ENCODE data around the gene CUX1. TPM values are rescaled to one million over a fixed set of nuclear protein-coding genes. Genes with fewer than 3 reads are reported as not detected.
"Not testable (repeated sequence)": the region's sequence is repeated elsewhere in the genome, so short reads cannot be mapped to it uniquely, and the experiment has no call there.

Gene CUX1
- total RNA-seq, 1 donor: 46.2 TPM

DNA sequence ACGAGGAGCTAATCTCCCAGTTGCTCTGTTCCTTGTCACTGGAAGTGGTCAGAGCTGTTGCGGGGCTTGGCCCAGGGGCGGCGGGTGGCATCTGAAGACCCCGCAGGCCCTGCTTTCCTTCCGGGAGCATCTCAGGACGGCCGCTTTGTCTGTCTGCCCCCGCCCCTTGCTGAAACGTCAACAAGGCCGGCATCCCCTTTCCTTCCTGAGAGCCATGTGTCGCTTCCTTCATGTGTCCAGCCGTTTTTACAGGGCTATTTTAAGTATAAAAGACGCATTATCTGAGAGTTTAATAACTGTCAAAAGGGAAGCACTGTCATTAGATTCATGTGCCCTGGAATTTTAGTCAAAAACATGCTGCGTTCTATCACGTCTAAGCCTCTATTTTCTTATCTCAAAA, 110.4 kb downstream of the CUX1 start:
- no peak overlapping the region for H3K4me3 ChIP-seq (ENCODE audit: low read depth, low read length)
- no peak for TF ChIP-seq CTCF (IDR thresholded peaks at IDR 0.05; ENCODE audit: insufficient read depth, low read depth, low read length)
- DNase-seq (ENCODE audit: low read depth): peak; percentile 75

GRCh38 chr7:101929256-101929655, 111.8 kb downstream of the CUX1 start:
- no peak for DNase-seq (ENCODE audit: low read depth)
- no peak for TF ChIP-seq CTCF (IDR thresholded peaks at IDR 0.05; ENCODE audit: insufficient read depth, low read depth, low read length)
- H3K4me3 ChIP-seq (ENCODE audit: low read depth, low read length): no peak overlapping the region

DNA sequence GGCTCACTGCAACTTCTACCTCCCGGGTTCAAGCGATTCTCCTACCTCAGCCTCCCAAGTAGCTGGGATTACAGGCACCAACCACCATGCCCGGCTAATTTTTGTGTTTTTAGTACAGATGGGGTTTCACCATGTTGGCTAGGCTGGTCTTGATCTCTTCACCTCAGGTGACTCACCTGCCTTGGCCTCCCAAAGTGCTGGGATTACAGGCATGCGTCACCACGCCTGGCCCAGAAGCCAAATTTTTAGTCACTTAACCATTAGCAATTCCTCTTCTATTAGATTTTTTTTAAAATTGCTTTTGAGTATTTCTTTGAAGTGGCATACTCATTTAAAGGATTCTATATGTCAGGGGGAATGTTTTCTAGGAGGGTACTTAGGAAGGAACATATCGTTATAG, 112.5 kb downstream of the CUX1 start:
- not testable (repeated sequence) for DNase-seq (ENCODE audit: low read depth); H3K4me3 ChIP-seq (ENCODE audit: low read depth, low read length)

DNA sequence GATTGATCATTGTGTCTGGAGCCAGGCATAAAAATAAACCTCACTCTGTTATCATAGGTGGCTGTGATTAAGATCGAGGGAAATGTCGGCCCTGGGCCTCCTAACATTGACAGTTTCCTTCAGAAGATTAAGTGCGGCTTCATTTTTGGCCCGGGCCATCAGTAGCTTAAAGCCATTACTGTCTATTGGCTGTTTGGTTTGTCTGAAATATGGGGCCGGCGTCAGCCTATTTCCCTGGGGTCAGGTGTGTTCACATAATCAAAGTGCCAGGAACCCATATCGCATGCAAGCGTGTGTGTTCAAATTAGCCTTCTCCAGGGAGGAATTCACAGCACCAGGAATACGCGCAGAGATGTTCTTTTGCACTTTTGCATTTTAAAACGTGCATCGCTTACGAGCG, 114.7 kb downstream of the CUX1 start:
- no peak for TF ChIP-seq CTCF (IDR thresholded peaks at IDR 0.05; ENCODE audit: insufficient read depth, low read depth, low read length)
- H3K4me3 ChIP-seq (ENCODE audit: low read depth, low read length): no peak overlapping the region
- DNase-seq (ENCODE audit: low read depth): no peak

DNA sequence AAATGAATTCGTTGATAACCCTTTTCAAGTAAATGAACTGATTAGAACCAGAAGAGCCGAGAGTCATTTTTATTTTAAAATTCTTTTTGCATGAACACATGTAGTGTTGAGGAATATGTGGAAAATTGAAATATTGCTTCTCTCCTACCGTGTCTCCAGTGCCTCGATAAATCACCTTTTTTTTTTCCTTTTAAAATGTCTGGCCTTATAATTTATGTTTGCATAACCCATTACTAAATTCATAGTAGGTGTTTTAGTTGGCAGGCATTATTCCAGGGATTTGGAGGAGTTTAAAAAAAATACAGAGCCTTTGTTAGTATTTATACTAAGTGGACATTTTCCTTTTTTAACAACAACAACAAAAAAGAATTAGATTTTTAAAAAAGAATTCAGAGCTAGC, 115.6 kb downstream of the CUX1 start:
- no peak for DNase-seq (ENCODE audit: low read depth)
- H3K4me3 ChIP-seq (ENCODE audit: low read depth, low read length): no peak overlapping the region
- TF ChIP-seq CTCF (IDR thresholded peaks at IDR 0.05; ENCODE audit: insufficient read depth, low read depth, low read length): no peak

DNA sequence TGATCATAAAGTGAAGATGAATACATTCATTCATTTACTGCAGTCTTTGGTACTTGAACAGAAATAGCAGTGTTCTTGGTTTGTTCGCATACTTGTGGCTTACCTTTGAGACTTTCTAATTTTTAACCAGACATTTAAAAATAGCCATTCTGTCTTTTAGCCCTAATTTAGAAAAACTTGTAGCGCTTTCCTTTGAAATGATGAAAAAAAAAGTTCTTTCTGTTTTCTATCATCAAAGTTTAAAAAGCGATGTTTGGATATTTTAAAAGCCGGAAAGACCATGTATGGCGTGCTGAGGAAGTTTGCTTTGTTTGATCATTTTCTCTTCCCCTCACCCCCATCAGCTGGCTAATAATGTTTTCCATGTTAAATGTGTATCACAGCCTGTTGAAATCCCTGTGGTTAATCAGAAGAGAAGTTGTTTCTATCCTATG, 116.3 kb downstream of the CUX1 start:
- no peak for TF ChIP-seq CTCF (IDR thresholded peaks at IDR 0.05; ENCODE audit: insufficient read depth, low read depth, low read length)
- H3K4me3 ChIP-seq (ENCODE audit: low read depth, low read length): no peak overlapping the region

GRCh38 chr7:101934618-101935017, 117.2 kb downstream of the CUX1 start:
- peak; percentile 37 for DNase-seq (ENCODE audit: low read depth)
- no peak overlapping the region for H3K4me3 ChIP-seq (ENCODE audit: low read depth, low read length)
- TF ChIP-seq CTCF (IDR thresholded peaks at IDR 0.05; ENCODE audit: insufficient read depth, low read depth, low read length): no peak

More for the DNA sequence above, 116.3 kb downstream of the CUX1 start:
- peak; percentile 64 for DNase-seq (ENCODE audit: low read depth)

Data from fibroblast of villous mesenchyme (primary cell).